HUDEP-2 (cell line): ENCODE measurements around the gene CUX1.
"Not testable (repeated sequence)": the region's sequence is repeated elsewhere in the genome, so short reads cannot be mapped to it uniquely, and the experiment has no call there.

Source experiments
- DNase-seq, 76 experiments: peaks; one replicate each; lab custom pipeline; 2025; ENCODE audit not compliant: unreplicated experiment in 76 of 76; lab: John Stamatoyannopoulos, UW

Gene CUX1

GRCh38 chr7:102287111-102287980, 469.9 kb downstream of the CUX1 start:
- peak in 3 of 76 experiments; percentile 2 to 7 (median 7) for DNase-seq

- DNase-seq, result no peak
Observed at GRCh38 chr7:102287981-102288278, 470.5 kb downstream of the CUX1 start.

GRCh38 chr7:102288285-102288930, 471.0 kb downstream of the CUX1 start:
- DNase-seq, result peak in 1 of 76 experiments; percentile 16

GRCh38 chr7:102289057-102289456, 471.6 kb downstream of the CUX1 start:
- no peak for DNase-seq

- no peak for DNase-seq
Observed at GRCh38 chr7:102291056-102291915, 473.9 kb downstream of the CUX1 start.

- DNase-seq, result no peak
Observed at GRCh38 chr7:102291916-102292267, 474.5 kb downstream of the CUX1 start.

- DNase-seq, result no peak
Observed at GRCh38 chr7:102292813-102293798, 475.7 kb downstream of the CUX1 start.

GRCh38 chr7:102294589-102294988, 477.2 kb downstream of the CUX1 start:
- no peak for DNase-seq

GRCh38 chr7:102295346-102296178, 478.1 kb downstream of the CUX1 start:
- no peak for DNase-seq

- DNase-seq, result no peak
Observed at GRCh38 chr7:102296179-102296438, 478.7 kb downstream of the CUX1 start.

GRCh38 chr7:102296514-102296913, 479.1 kb downstream of the CUX1 start:
- DNase-seq, result no peak

GRCh38 chr7:102297487-102298218, 480.2 kb downstream of the CUX1 start:
- no peak for DNase-seq

GRCh38 chr7:102300643-102301221, 483.3 kb downstream of the CUX1 start:
- DNase-seq, result no peak

- not testable (repeated sequence) for DNase-seq
Observed at GRCh38 chr7:102301367-102301766, 483.9 kb downstream of the CUX1 start.

- no peak for DNase-seq
Observed at GRCh38 chr7:102302025-102302424, 484.6 kb downstream of the CUX1 start.

GRCh38 chr7:102303669-102304422, 486.4 kb downstream of the CUX1 start:
- no peak for DNase-seq

- DNase-seq, result no peak
Observed at GRCh38 chr7:102304668-102305067, 487.2 kb downstream of the CUX1 start.
